ENCODE data around the gene METAP1. TPM values are rescaled to one million over a fixed set of nuclear protein-coding genes. Genes with fewer than 3 reads are reported as not detected.

The METAP1 gene
- total and polyA plus RNA-seq, 3 donors from 2014 or later: 80.5 to 117 (median 107) TPM

GRCh38 chr4:99071159-99071558 lies 75.6 kb downstream of the METAP1 start:
- intact Hi-C loops (cut with DNase I; ENCODE audit: low total_unique reads): no loop called here
- DNase-seq: no peak
- Histone ChIP-seq H3K36me3 (ENCODE audit: low read depth, missing control alignments) (no peaks in the 10 kb centered on the region), H3K27ac (no peak overlapping the region), H3K9me3 (no peaks in the 10 kb centered on the region), H3K4me3 (no peak overlapping the region), H3K4me1 (no peaks in the 10 kb centered on the region), H3K27me3 (no peaks in the 10 kb centered on the region)
- whole genome bisulfite sequencing, 2 donors: 87 to 89% methylated on average over 5 of the region's 5 CpGs
- TF ChIP-seq POLR2A (IDR thresholded peaks at IDR 0.05) (no peak), CTCF (IDR thresholded peaks at IDR 0.05) (no peak)

DNA sequence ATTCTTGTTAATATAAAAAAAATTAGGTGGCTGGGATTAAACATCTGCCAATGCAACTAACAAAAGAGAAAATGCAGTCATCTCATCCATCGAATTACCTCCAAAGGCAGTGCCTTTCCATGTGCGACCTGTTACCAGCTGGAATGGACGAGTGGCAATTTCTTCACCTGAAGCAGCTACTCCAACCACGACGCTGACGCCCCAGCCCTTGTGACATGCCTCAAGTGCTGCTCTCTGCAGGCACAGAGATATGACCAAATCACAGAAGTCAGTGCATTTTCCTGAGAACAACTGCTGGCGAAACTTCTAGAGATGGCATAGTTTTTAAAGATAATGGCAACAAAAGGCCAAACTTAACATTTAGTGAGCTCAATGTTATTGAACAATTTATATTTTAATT lies 79.3 kb downstream of the METAP1 start:
- TF ChIP-seq POLR2A (IDR thresholded peaks at IDR 0.05) (no peak), CTCF (IDR thresholded peaks at IDR 0.05) (no peak)
- no peak overlapping the region for H3K4me3 ChIP-seq
- peaks cover 4% of the 10 kb centered on the region for H3K4me1 ChIP-seq
- no peaks in the 10 kb centered on the region for H3K36me3 ChIP-seq (ENCODE audit: low read depth, missing control alignments)
- DNase-seq: no peak
- no peaks in the 10 kb centered on the region for H3K27me3 ChIP-seq
- H3K9me3 ChIP-seq: no peaks in the 10 kb centered on the region
- H3K27ac ChIP-seq: no peak overlapping the region
- 91 to 94% methylated on average over 7 of the region's 7 CpGs for WGBS, 2 donors
- intact Hi-C loops (cut with DNase I; ENCODE audit: low total_unique reads): no loop called here

DNA sequence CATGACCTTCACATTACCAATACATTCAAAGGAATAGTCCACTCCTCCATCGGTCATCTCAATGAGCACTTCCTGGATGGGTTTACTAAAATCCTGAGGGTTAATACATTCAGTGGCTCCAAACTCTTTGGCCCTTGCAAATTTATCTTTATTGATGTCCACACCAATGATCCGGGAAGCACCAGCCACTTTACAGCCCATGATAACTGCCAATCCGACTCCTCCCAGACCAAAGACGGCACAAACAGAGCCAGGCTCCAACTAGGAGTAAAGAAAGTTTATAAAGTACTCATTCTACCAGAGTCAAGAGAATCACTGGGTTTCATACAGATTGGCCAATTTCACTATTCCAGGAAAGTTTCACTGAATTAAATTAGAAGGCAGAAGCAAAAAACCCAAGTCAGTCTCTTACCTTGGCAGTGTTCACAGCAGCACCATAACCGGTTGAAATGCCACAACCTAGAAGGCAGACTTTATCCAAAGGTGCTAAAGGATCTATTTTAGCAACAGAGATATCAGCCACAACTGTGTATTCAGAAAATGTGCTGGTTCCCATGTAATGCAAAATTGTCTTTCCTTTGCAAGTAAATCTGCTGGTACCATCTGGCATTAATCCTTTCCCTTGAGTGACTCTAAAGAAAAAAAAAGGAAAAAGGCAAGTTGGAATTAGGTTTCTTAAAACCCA lies 80.9 kb downstream of the METAP1 start:
- Histone ChIP-seq H3K4me1 (peaks cover 12% of the 10 kb centered on the region), H3K27ac (no peak overlapping the region), H3K4me3 (no peak overlapping the region), H3K27me3 (no peaks in the 10 kb centered on the region), H3K36me3 (ENCODE audit: low read depth, missing control alignments) (no peaks in the 10 kb centered on the region), H3K9me3 (no peaks in the 10 kb centered on the region)
- DNase-seq: no peak
- no peak for TF ChIP-seq CTCF (IDR thresholded peaks at IDR 0.05)
- 87 to 89% methylated on average over 5 of the region's 5 CpGs for WGBS, 2 donors
- intact Hi-C loops (cut with DNase I; ENCODE audit: low total_unique reads): no loop called here

DNA sequence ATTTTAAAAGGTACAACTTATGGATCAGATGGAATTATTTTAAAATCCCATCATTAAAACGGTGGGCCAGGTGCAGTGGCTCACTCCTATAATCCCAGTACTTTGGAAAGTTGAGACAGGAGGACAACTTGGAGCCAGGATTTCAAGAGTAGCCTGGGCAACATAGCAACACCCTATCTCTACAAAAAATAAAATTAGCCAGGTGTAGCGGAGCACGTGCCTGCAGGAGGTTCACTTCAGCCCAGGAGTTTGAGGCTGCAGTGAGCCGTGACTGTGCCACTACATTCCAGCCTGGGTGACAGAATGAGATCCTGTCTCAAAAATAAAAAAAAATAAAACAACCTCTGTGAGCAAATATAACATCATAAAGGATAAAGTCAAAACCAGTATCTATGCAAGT lies 81.7 kb downstream of the METAP1 start:
- H3K4me3 ChIP-seq: no peak overlapping the region
- intact Hi-C loops (cut with DNase I; ENCODE audit: low total_unique reads): no loop called here
- 86 to 89% methylated on average over 4 of the region's 4 CpGs for WGBS, 2 donors
- no peaks in the 10 kb centered on the region for H3K9me3 ChIP-seq
- no peak overlapping the region for H3K27ac ChIP-seq
- TF ChIP-seq CTCF (IDR thresholded peaks at IDR 0.05) (no peak), POLR2A (IDR thresholded peaks at IDR 0.05) (no peak)
- H3K36me3 ChIP-seq (ENCODE audit: low read depth, missing control alignments): no peaks in the 10 kb centered on the region
- DNase-seq: no peak
- H3K4me1 ChIP-seq: peaks cover 12% of the 10 kb centered on the region
- no peaks in the 10 kb centered on the region for H3K27me3 ChIP-seq

- Histone ChIP-seq H3K36me3 (ENCODE audit: low read depth, missing control alignments) (no peaks in the 10 kb centered on the region), H3K4me1 (peaks cover 19% of the 10 kb centered on the region), H3K27me3 (no peaks in the 10 kb centered on the region), H3K27ac (peak overlapping the region in 1 of 2 donors; percentile 71), H3K9me3 (no peaks in the 10 kb centered on the region), H3K4me3 (no peak overlapping the region)
- DNase-seq: no peak
- intact Hi-C loops (cut with DNase I; ENCODE audit: low total_unique reads): no loop called here
- 71 to 73% methylated on average over 5 of the region's 5 CpGs for WGBS, 2 donors
- no peak for TF ChIP-seq CTCF (IDR thresholded peaks at IDR 0.05)
- TF ChIP-seq POLR2A (IDR thresholded peaks at IDR 0.05): no peak
Observed at GRCh38 chr4:99078336-99078735, 82.8 kb downstream of the METAP1 start.
